Coronary artery (tissue), 2 donors: ENCODE results near the gene CRYBG3.

Experiments
- DNase-seq: peaks from one replicate; pipeline ENCODE4 v3.0.0-alpha.2; 2017; ENCODE audit warnings: low spot score
- H3K27ac ChIP-seq, 2 donors: fragments of 200-600 bp; sonication (generic); one replicate each; pipeline ENCODE4 v1.5.1; 2016 to 2019
- H3K4me3 ChIP-seq: fragments of 200-600 bp; sonication (generic); 2 replicates; pipeline ENCODE4 v1.5.1; 2016; ENCODE audit warnings: mild to moderate bottlenecking, moderate library complexity
- CTCF ChIP-seq: fragments of 200-600 bp; sonication (generic); IDR thresholded peaks from one replicate; pipeline ENCODE4 v1.5.1; 2019; ENCODE audit warnings: antibody characterized with exemption

Gene CRYBG3

GRCh38 chr3:97987306-97987705 lies 165.5 kb downstream of the CRYBG3 start:
- H3K4me3 ChIP-seq, result no peak overlapping the region
- no peak for TF ChIP-seq CTCF
- no peak for DNase-seq
- no peak overlapping the region for H3K27ac ChIP-seq

- no peak for TF ChIP-seq CTCF
- DNase-seq, result no peak
- Histone ChIP-seq H3K4me3 (no peak overlapping the region), H3K27ac (no peak overlapping the region)
Observed at GRCh38 chr3:97988784-97989568, 167.2 kb downstream of the CRYBG3 start.

GRCh38 chr3:97990624-97991292 lies 168.9 kb downstream of the CRYBG3 start:
- no peak overlapping the region for H3K4me3 ChIP-seq
- DNase-seq, result no peak
- TF ChIP-seq CTCF, result no peak
- no peak overlapping the region for H3K27ac ChIP-seq

- DNase-seq, result no peak
- Histone ChIP-seq H3K4me3 (no peak overlapping the region), H3K27ac (no peak overlapping the region)
- no peak for TF ChIP-seq CTCF
Observed at GRCh38 chr3:97991293-97991682, 169.5 kb downstream of the CRYBG3 start.

- DNase-seq, result no peak
- Histone ChIP-seq H3K27ac (no peak overlapping the region), H3K4me3 (no peak overlapping the region)
- no peak for TF ChIP-seq CTCF
Observed at GRCh38 chr3:97992547-97993173, 170.8 kb downstream of the CRYBG3 start.

- Histone ChIP-seq H3K27ac (no peak overlapping the region), H3K4me3 (no peak overlapping the region)
- no peak for TF ChIP-seq CTCF
- no peak for DNase-seq
Observed at GRCh38 chr3:97993526-97993925, 171.7 kb downstream of the CRYBG3 start.
